ENCODE data around the gene UPF2.

DNA sequence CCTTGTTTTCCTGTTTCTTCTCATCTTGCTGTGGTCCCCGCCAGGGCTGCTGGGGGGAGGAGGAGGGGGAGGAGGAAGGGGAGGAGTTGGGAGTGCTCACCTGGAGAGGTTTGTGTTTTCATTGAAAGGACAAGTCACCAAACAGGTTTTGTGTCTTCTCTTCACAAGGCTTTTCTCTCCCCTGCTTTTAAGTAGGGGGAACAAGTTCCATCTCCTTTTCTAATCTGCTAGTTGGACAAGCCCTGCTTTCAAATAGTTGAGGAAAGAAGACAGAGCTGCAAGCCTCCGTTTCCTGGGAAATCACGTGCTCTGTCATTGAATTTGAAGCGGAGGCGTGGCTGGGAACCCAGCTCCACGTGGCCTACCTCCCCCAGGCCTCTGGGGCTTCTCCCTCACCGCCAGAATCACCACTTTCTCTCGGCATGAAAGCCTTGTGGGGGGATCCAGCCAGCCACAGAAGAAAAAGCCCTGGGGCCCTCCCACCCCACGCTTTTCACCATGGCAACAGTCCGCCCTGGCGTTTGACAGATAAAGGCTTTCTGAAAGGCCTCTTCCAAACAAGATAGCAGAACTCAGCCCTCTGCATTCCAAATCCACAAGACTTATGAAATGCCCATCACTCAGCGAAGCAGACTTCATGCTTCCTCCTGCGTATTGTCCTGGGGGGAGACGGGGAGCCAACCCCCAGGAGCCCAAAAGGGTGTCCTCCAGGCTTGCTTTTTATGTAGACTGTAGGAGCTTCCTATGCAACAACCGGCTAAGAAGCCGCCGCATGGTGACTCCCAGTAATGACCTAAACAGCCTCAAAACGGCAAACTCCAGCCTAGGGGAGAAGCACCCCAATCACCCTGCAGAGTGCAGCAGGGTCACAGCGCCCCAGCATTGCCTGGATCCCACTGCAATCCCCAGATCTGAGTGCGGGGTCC is 167.8 kb downstream of the UPF2 start:
- TF ChIP-seq EZH2 (IDR thresholded peaks at IDR 0.05) (no peak), POLR2AphosphoS5 (IDR thresholded peaks at IDR 0.05; ENCODE audit: borderline replicate concordance, low read depth, low read length) (no peak)

Measured in SK-N-MC (cell line).